ENCODE results near the gene CYYR1.

GRCh38 chr21:26487981-26488480 is 85.1 kb downstream of the CYYR1 start:
- TF ChIP-seq, protein P1, sequence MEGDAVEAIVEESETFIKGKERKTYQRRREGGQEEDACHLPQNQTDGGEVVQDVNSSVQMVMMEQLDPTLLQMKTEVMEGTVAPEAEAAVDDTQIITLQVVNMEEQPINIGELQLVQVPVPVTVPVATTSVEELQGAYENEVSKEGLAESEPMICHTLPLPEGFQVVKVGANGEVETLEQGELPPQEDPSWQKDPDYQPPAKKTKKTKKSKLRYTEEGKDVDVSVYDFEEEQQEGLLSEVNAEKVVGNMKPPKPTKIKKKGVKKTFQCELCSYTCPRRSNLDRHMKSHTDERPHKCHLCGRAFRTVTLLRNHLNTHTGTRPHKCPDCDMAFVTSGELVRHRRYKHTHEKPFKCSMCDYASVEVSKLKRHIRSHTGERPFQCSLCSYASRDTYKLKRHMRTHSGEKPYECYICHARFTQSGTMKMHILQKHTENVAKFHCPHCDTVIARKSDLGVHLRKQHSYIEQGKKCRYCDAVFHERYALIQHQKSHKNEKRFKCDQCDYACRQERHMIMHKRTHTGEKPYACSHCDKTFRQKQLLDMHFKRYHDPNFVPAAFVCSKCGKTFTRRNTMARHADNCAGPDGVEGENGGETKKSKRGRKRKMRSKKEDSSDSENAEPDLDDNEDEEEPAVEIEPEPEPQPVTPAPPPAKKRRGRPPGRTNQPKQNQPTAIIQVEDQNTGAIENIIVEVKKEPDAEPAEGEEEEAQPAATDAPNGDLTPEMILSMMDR (IDR thresholded peaks at IDR 0.05): no peak
- TF ChIP-seq EP300 (IDR thresholded peaks at IDR 0.05) (no peak), POLR2A (IDR thresholded peaks at IDR 0.05) (no peak)

Data from gastroesophageal sphincter (tissue), 3 donors.